Large intestine (tissue), 3 donors: ENCODE measurements around the gene TTC31. TPM values are rescaled to one million over a fixed set of nuclear protein-coding genes. Genes with fewer than 3 reads are reported as not detected.
A peak's percentile ranks its signal among the peaks of the same experiment; 100 is the strongest.

Source experiments
- DNase-seq, 2 donors: peaks; one replicate each; pipeline versions ENCODE4 v3.0.0 to v3.0.0-alpha.2; 2013
- H3K27ac ChIP-seq: one replicate; pipeline ENCODE4 v1.5.1; 2013; ENCODE audit warnings: low read length
- H3K27me3 ChIP-seq: 2 replicates; pipeline ENCODE4 v1.6.1; 2013; ENCODE audit warnings: low read length; ENCODE audit not compliant: control insufficient read depth, insufficient read depth
- H3K36me3 ChIP-seq: 2 replicates; pipeline ENCODE4 v1.6.1; 2013; ENCODE audit warnings: low read length; ENCODE audit not compliant: control insufficient read depth, insufficient read depth
- H3K4me1 ChIP-seq: one replicate; pipeline ENCODE4 v1.6.1; 2013; ENCODE audit warnings: low read length; ENCODE audit not compliant: control insufficient read depth, insufficient read depth
- H3K4me3 ChIP-seq: one replicate; pipeline ENCODE4 v1.5.1; 2013; ENCODE audit warnings: low read length
- H3K9me3 ChIP-seq: one replicate; pipeline ENCODE4 v1.6.1; 2013; ENCODE audit warnings: mild to moderate bottlenecking, low read depth, low read length, moderate library complexity; ENCODE audit not compliant: control insufficient read depth
- WGBS: methylation state at CpG from one replicate; pipeline ENCODE4 v1.1.5; 2013; ENCODE audit warnings: low lambda C conversion rate; ENCODE audit not compliant: insufficient coverage; 5-methylcytosine and 5-hydroxymethylcytosine counted together
- polyA plus RNA-seq: library from polyadenylated mRNA; unstranded; fragments of 120-200 nt; gene quantifications from one replicate; pipeline ENCODE4 v1.2.1, GENCODE V29; 2013

TTC31 gene
- polyA plus RNA-seq, 1 donor: 51.4 TPM

DNA sequence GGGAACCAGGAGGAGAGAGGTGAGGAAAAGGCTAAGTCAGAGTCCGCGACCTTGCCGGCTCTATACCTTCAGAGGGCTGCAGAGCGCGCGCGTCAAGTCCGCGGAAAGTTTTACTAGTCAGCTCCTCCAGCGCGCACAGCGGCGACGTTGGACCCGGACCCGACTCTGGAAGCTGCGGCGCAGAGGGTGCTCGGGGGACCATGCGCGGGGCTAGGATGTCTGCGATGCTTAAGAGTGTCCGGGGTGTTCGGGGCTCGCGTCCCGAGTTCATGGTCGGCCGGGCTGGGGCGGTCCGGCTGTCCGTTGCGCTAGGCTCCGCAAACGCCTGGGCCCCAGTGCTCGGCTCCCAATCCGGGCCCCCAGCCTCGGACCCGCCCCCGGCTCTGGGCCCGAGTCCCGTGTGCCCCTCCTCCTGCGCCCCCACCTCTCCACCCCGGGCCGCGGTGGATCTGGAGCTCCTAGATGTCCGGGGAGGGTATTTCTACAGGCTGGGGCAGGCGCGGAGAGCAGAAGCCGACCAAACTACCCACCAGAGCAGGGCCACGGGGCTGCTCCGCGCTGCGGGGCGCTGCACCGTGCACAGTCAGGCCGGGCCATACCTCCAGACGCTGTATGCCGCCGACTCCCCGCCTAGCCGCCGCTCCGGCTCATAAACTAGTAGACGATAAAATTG, 16.5 kb downstream of the TTC31 start, which contains the start of gene LBX2:
TSS of gene LBX2 (minus strand) at position 337 of the 673 bp plus-strand sequence. CDS start at position 271, 66 bp downstream.
- no CpG with 5 or more reads among the region's 65 CpGs for WGBS
- H3K27ac ChIP-seq: peak within 1 kb of the TSS; percentile 97
- peaks cover 9% of the 10 kb centered on the region for H3K9me3 ChIP-seq
- peaks cover 37% of the 10 kb centered on the region for H3K4me1 ChIP-seq
- peaks cover 5% of the 10 kb centered on the region for H3K36me3 ChIP-seq
- peaks cover 54% of the 10 kb centered on the region for H3K27me3 ChIP-seq
- peak in 1 of 2 donors; percentile 81 for DNase-seq
- H3K4me3 ChIP-seq: peak within 1 kb of the TSS; percentile 74

GRCh38 chr2:74499940-74500577, 17.2 kb downstream of the TTC31 start:
- Histone ChIP-seq H3K4me3 (peak overlapping the region; percentile 74), H3K9me3 (peaks cover 9% of the 10 kb centered on the region), H3K27me3 (peaks cover 54% of the 10 kb centered on the region), H3K27ac (peak overlapping the region; percentile 97), H3K36me3 (peaks cover 9% of the 10 kb centered on the region), H3K4me1 (peaks cover 41% of the 10 kb centered on the region)
- WGBS: 40% methylated on average over 1 of the region's 15 CpGs
- no peak for DNase-seq

GRCh38 chr2:74500578-74500946, 17.7 kb downstream of the TTC31 start:
- Histone ChIP-seq H3K27me3 (peaks cover 54% of the 10 kb centered on the region), H3K4me3 (peak overlapping the region; percentile 74), H3K4me1 (peaks cover 44% of the 10 kb centered on the region)

GRCh38 chr2:74501335-74502071, 18.6 kb downstream of the TTC31 start:
- H3K36me3 ChIP-seq: peaks cover 17% of the 10 kb centered on the region
- 40% methylated on average over 2 of the region's 18 CpGs for WGBS
- DNase-seq: peak in 1 of 2 donors; percentile 43
- H3K27me3 ChIP-seq: peaks cover 54% of the 10 kb centered on the region
- H3K4me3 ChIP-seq: peak overlapping the region; percentile 74
- peaks cover 9% of the 10 kb centered on the region for H3K9me3 ChIP-seq
- peak overlapping the region; percentile 97 for H3K27ac ChIP-seq
- H3K4me1 ChIP-seq: peaks cover 45% of the 10 kb centered on the region

More at GRCh38 chr2:74500578-74500946, 17.7 kb downstream of the TTC31 start:
- peak overlapping the region; percentile 97 for H3K27ac ChIP-seq
- peaks cover 9% of the 10 kb centered on the region for H3K9me3 ChIP-seq
- peaks cover 12% of the 10 kb centered on the region for H3K36me3 ChIP-seq
- DNase-seq: no peak

DNA sequence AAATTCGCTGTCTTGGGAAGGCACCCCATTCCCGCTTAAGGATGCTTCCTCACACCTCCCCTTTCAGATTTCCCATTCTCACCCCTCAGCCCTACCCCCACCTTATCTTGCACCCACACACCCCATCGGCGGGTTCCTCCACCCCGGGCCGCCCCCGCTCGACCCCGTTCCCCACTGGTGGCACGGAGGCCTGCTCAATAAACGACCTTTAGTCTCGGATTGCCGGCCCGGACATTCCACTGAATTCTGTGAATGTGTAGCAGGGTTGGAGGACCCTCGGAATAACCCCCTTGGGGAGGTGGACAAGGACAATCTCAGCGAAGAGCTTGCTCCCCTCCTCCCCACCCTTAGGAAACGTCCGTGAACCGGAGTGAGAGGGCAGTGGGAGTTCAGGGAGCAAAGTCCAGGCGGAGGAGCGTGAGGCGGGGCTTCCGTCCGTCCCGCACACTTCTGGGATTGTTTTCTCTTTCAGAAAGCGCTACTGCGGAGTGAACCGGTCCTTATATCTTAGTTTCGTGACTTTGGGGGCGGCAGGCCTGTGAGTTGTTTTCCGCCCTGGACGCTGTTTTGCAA, 19.4 kb downstream of the TTC31 start:
- no CpG with 5 or more reads among the region's 32 CpGs for WGBS
- H3K9me3 ChIP-seq: peaks cover 9% of the 10 kb centered on the region
- H3K27ac ChIP-seq: peak overlapping the region; percentile 97
- peak overlapping the region; percentile 74 for H3K4me3 ChIP-seq
- DNase-seq: peak; percentile 74 to 89
- peaks cover 16% of the 10 kb centered on the region for H3K36me3 ChIP-seq
- peaks cover 53% of the 10 kb centered on the region for H3K27me3 ChIP-seq
- H3K4me1 ChIP-seq: peaks cover 40% of the 10 kb centered on the region

GRCh38 chr2:74502720-74503505, 20.0 kb downstream of the TTC31 start:
- H3K4me1 ChIP-seq: peaks cover 35% of the 10 kb centered on the region

DNA sequence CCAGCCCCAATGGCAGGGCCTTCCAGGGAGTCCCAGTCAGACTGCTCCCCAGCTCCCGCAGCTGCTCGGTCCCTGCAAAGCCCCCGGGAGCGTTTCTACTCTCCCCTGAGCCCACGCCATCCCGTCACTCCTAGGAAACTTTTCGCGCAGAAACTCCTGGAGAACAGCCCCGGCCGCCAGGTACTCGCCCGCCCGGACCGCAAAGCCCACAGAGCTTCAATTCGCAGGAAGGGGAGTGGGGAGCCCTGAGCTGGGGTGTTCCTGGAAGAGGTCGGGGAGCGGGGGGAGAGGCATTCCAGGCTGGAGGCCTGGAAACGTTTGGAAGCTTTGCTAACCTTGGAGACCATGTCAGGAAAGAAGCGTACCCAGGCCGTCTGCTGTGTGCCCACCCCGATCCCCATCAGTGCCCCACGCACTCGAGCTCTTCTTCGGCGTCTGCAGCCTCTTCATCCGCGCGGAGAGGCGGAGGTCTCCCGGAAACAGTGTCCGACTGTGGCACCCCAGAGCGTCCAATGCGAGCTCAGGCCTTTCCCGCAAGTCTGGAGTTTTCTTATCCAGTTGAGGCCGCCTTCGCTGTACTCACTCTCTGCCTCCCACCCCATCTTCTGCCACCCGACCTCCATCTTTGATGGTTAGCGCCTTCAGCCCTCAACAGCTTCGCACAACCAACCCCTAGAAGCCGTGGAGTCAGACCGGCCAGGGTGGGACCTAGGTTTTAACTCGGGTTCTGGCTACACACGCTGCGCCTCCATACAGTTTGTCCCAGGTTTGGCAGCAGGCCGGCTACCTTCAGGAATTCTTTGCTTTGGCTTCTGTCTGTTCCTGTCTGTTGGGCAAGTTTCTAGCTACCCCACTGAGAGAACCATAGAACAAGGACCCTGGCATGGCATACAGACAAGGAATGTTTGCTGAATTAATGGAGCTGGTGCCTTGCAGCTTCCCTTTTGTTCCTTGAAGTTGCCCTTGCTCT, 20.9 kb downstream of the TTC31 start:
- Histone ChIP-seq H3K9me3 (peaks cover 6% of the 10 kb centered on the region), H3K36me3 (peaks cover 16% of the 10 kb centered on the region), H3K4me3 (peak overlapping the region; percentile 74), H3K27ac (peak overlapping the region; percentile 97), H3K27me3 (peaks cover 43% of the 10 kb centered on the region), H3K4me1 (peaks cover 33% of the 10 kb centered on the region)
- WGBS: no CpG with 5 or more reads among the region's 45 CpGs
- no peak for DNase-seq

More at GRCh38 chr2:74502720-74503505, 20.0 kb downstream of the TTC31 start:
- WGBS: no CpG with 5 or more reads among the region's 67 CpGs
- peaks cover 46% of the 10 kb centered on the region for H3K27me3 ChIP-seq
- H3K27ac ChIP-seq: peak overlapping the region; percentile 97
- H3K9me3 ChIP-seq: peaks cover 7% of the 10 kb centered on the region
- peak overlapping the region; percentile 74 for H3K4me3 ChIP-seq
- peak; percentile 88 to 93 for DNase-seq
- H3K36me3 ChIP-seq: peaks cover 16% of the 10 kb centered on the region

DNA sequence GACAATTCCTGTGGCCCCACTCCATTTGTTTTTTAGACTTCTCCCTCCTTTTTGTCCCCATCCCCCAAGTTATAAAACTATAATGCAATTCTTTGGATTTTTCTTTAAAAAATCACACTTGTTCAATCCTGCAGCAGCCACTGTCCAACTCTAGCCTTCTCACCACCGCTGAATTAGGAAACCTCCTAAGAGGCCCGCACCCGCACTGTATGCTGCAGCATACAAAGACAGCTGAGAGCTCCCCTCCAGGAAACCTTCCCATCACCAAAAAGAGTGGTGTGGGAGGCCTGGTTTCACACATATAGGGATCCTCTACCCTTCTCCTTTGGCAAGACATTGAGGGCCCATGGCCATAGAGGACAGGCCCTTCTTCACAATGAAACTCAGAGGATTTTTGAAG, 21.7 kb downstream of the TTC31 start:
- Histone ChIP-seq H3K36me3 (peaks cover 16% of the 10 kb centered on the region), H3K27me3 (peaks cover 41% of the 10 kb centered on the region), H3K27ac (peak overlapping the region; percentile 97), H3K9me3 (peaks cover 3% of the 10 kb centered on the region), H3K4me3 (peak overlapping the region; percentile 74), H3K4me1 (peaks cover 33% of the 10 kb centered on the region)
- no peak for DNase-seq
- whole genome bisulfite sequencing: no CpG with 5 or more reads among the region's 3 CpGs
